ENCODE data around the gene PTGS1. TPM values are rescaled to one million over a fixed set of nuclear protein-coding genes. Genes with fewer than 3 reads are reported as not detected.

The PTGS1 gene
- polyA plus RNA-seq, 4 donors, result 1.8 to 7.5 (median 3.9) TPM

DNA sequence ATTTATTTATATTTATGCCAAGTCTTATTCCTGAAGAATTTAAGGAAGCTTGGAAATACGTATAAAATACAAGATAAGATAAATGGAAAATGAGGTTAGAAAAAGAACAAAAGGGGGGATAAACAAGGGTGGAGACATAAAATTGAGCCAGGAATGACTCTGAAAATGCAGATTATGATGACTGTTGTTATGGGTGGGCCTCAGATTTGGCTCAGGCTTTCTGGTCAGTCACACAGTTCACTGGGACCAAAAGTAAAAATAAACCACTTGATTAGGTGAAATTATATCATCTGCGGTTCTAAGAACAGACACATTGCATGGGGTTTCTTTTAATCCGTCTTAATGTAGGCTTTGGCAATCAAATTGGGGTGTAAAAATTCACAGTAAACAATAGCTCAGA, 55.9 kb downstream of the PTGS1 start:
- FAIRE-seq (no peak), DNase-seq (no peak)
- Histone ChIP-seq H3K4me1 (ENCODE audit: control insufficient read depth in 3 of 3, insufficient read depth in 2 of 3, low read depth in 1 of 3, low read length in 2 of 3) (no peaks in the 10 kb centered on the region), H3K4me3 (ENCODE audit: low read depth in 1 of 3, low read length in 3 of 3) (no peak overlapping the region), H3K27ac (ENCODE audit: low read depth in 1 of 3, low read length in 2 of 3) (no peak overlapping the region), H3K9me3 (ENCODE audit: control insufficient read depth in 2 of 2, insufficient read depth in 1 of 2, low read depth in 1 of 2, low read length in 1 of 2) (peaks cover 0 to 4% of the 10 kb centered on the region in 2 donors), H3K36me3 (ENCODE audit: control insufficient read depth in 3 of 3, insufficient read depth in 2 of 3, low read depth in 1 of 3, low read length in 3 of 3) (no peaks in the 10 kb centered on the region), H3K27me3 (ENCODE audit: control insufficient read depth in 3 of 3, insufficient read depth in 3 of 3, low read length in 3 of 3) (no peaks in the 10 kb centered on the region)
- 63 to 74% (median 73%) methylated on average over 3 of the region's 3 CpGs for WGBS, 3 donors

DNA sequence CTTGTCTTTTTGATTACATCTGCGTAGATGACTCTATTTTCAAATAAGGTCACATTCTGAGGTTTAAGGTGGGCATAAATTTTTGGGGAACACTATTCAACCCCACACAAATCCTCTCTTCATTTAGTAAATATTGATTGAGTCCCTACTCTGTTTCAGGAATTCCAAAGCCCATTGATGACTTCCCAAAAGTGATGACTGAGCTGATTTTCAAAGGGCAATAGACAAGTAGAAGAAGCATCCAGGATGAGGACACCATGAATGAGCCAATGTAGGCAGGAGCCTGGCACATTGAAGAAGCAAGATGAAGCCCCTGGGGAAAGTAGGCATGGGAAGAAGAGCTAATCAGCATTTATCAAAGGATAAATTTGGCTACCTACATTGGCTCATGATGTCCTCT, 71.7 kb downstream of the PTGS1 start:
- FAIRE-seq, result no peak
- H3K4me1 ChIP-seq (ENCODE audit: control insufficient read depth in 3 of 3, insufficient read depth in 2 of 3, low read depth in 1 of 3, low read length in 2 of 3), result no peaks in the 10 kb centered on the region
- H3K36me3 ChIP-seq (ENCODE audit: control insufficient read depth in 3 of 3, insufficient read depth in 2 of 3, low read depth in 1 of 3, low read length in 3 of 3), result no peaks in the 10 kb centered on the region
- H3K27ac ChIP-seq (ENCODE audit: low read depth in 1 of 3, low read length in 2 of 3), result no peak overlapping the region
- peaks cover 0 to 3% of the 10 kb centered on the region in 2 donors for H3K9me3 ChIP-seq (ENCODE audit: control insufficient read depth in 2 of 2, insufficient read depth in 1 of 2, low read depth in 1 of 2, low read length in 1 of 2)
- DNase-seq, result no peak
- no peaks in the 10 kb centered on the region for H3K27me3 ChIP-seq (ENCODE audit: control insufficient read depth in 3 of 3, insufficient read depth in 3 of 3, low read length in 3 of 3)
- 57 to 75% (median 74%) methylated on average over 1 of the region's 1 CpG for WGBS, 3 donors
- no peak overlapping the region for H3K4me3 ChIP-seq (ENCODE audit: low read depth in 1 of 3, low read length in 3 of 3)

DNA sequence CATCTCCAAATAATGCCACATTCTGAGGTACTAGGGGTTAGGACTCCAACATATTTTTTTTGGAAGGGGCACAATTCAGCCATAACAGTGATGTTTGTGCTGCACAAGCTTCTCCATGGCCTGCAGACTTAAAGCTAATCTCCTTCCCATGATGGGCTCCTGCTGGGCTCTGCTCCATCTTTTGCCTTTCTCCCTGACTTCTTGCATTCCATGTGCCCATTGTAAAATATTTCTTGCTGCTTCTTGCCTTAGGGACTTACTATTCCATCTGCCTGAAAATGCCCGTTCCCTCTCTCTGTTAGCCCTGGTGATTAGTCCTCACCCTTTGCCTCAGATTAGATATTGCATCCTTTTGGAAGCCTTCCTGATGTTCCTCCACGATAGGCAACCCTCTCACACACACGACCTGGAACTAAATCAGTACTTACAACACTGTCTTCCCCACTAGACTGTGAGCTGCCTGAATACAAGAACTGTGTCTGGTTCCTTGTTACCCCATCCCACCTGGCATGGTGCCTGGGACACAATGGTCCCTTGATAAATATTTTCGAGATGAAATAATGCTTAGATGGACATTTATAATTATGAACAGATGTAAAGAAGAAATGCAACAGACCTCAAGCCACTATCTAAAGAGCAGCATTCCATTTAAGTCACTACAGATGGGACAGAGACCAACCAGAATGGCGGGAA, 73.4 kb downstream of the PTGS1 start:
- no peak overlapping the region for H3K27ac ChIP-seq (ENCODE audit: low read depth in 1 of 3, low read length in 2 of 3)

More for the DNA sequence above, 73.4 kb downstream of the PTGS1 start:
- DNase-seq, result no peak
- H3K27me3 ChIP-seq (ENCODE audit: control insufficient read depth in 3 of 3, insufficient read depth in 3 of 3, low read length in 3 of 3), result no peaks in the 10 kb centered on the region
- no peaks in the 10 kb centered on the region for H3K36me3 ChIP-seq (ENCODE audit: control insufficient read depth in 3 of 3, insufficient read depth in 2 of 3, low read depth in 1 of 3, low read length in 3 of 3)
- H3K9me3 ChIP-seq (ENCODE audit: control insufficient read depth in 2 of 2, insufficient read depth in 1 of 2, low read depth in 1 of 2, low read length in 1 of 2), result peaks cover 0 to 3% of the 10 kb centered on the region in 2 donors
- no peak overlapping the region for H3K4me3 ChIP-seq (ENCODE audit: low read depth in 1 of 3, low read length in 3 of 3)
- 55 to 62% (median 58%) methylated on average over 5 of the region's 5 CpGs for WGBS, 3 donors
- no peaks in the 10 kb centered on the region for H3K4me1 ChIP-seq (ENCODE audit: control insufficient read depth in 3 of 3, insufficient read depth in 2 of 3, low read depth in 1 of 3, low read length in 2 of 3)
- no peak for FAIRE-seq

Other genes starting within 250 kb of the PTGS1 start
- 100 to 1,000 TPM in 3 of 4 donors, 10 to 100 TPM in 1; 68.0 to 188 (median 106) TPM for gene NDUFA8, start 211.2 kb upstream of the PTGS1 start, polyA plus RNA-seq
- not detected for gene MORN5, start 211.1 kb upstream of the PTGS1 start, polyA plus RNA-seq
- gene LHX6, start 142.1 kb upstream of the PTGS1 start, polyA plus RNA-seq, result 1 to 10 TPM in 2 of 4 donors, under 1 TPM in 2; 0.27 to 7.7 (median 0.78) TPM
- gene RBM18, start 106.2 kb upstream of the PTGS1 start, polyA plus RNA-seq, result 10 to 100 TPM in 1 of 4 donors, 1 to 10 TPM in 3; 6.5 to 15.7 (median 8.5) TPM
- gene MRRF, start 106.1 kb upstream of the PTGS1 start, polyA plus RNA-seq, result 10 to 100 TPM; 46.2 to 72.7 (median 58.6) TPM
- not detected for gene OR1J1, start 106.9 kb downstream of the PTGS1 start, polyA plus RNA-seq
- not detected for gene OR1J2, start 139.8 kb downstream of the PTGS1 start, polyA plus RNA-seq
- gene OR1J4, start 148.1 kb downstream of the PTGS1 start, polyA plus RNA-seq, result not detected
- not detected for gene OR1N1, start 156.3 kb downstream of the PTGS1 start, polyA plus RNA-seq
- gene OR1N2, start 182.1 kb downstream of the PTGS1 start, polyA plus RNA-seq, result not detected
- gene OR1L8, start 212.4 kb downstream of the PTGS1 start, polyA plus RNA-seq, result under 1 TPM in 2 of 4 donors, not detected in 2; 0.03 to 0.07 TPM
- not detected for gene OR1Q1, start 243.7 kb downstream of the PTGS1 start, polyA plus RNA-seq